Mononuclear cell (primary cell): ENCODE results near the gene MARCHF9. TPM values are rescaled to one million over a fixed set of nuclear protein-coding genes. Genes with fewer than 3 reads are reported as not detected.

Experiments used
- H3K27me3 ChIP-seq: 2 replicates; pipeline ENCODE4 v1.6.0; 2011; ENCODE audit warnings: low read length, control low read depth; ENCODE audit not compliant: insufficient read depth
- H3K4me1 ChIP-seq: 2 replicates; pipeline ENCODE4 v1.5.1; 2011; ENCODE audit warnings: mild to moderate bottlenecking, low read length, control low read depth; ENCODE audit not compliant: insufficient read depth
- H3K4me3 ChIP-seq: 2 replicates; pipeline ENCODE4 v1.5.1; 2011; ENCODE audit warnings: mild to moderate bottlenecking, low read length, moderate library complexity
- H3K9me3 ChIP-seq: 2 replicates; pipeline ENCODE4 v1.5.1; 2011; ENCODE audit warnings: low read depth, mild to moderate bottlenecking, control low read depth, low read length
- total RNA-seq: library from RNA; depleted of rRNA; stranded (reverse); fragments of >200 nt; gene quantifications from one replicate; pipeline ENCODE4 v1.2.3, GENCODE V29; 2012

The MARCHF9 gene
- total RNA-seq, 1 donor = 13.9 TPM

GRCh38 chr12:57776247-57776587 lies 21.3 kb downstream of the MARCHF9 start:
- Histone ChIP-seq H3K4me1 (peaks cover 34% of the 10 kb centered on the region), H3K27me3 (no peaks in the 10 kb centered on the region), H3K4me3 (no peak overlapping the region), H3K9me3 (no peaks in the 10 kb centered on the region)

GRCh38 chr12:57777367-57777766 lies 22.5 kb downstream of the MARCHF9 start:
- H3K4me3 ChIP-seq = no peak overlapping the region
- H3K27me3 ChIP-seq = no peaks in the 10 kb centered on the region
- H3K4me1 ChIP-seq = peaks cover 39% of the 10 kb centered on the region
- no peaks in the 10 kb centered on the region for H3K9me3 ChIP-seq

- Histone ChIP-seq H3K4me1 (peaks cover 36% of the 10 kb centered on the region), H3K4me3 (no peak overlapping the region), H3K27me3 (no peaks in the 10 kb centered on the region), H3K9me3 (no peaks in the 10 kb centered on the region)
Observed at GRCh38 chr12:57777911-57778310, 23.0 kb downstream of the MARCHF9 start.

GRCh38 chr12:57779736-57780135 lies 24.8 kb downstream of the MARCHF9 start:
- Histone ChIP-seq H3K4me3 (no peak overlapping the region), H3K9me3 (no peaks in the 10 kb centered on the region), H3K27me3 (no peaks in the 10 kb centered on the region), H3K4me1 (peaks cover 44% of the 10 kb centered on the region)

- no peak overlapping the region for H3K4me3 ChIP-seq
- no peaks in the 10 kb centered on the region for H3K9me3 ChIP-seq
- peaks cover 44% of the 10 kb centered on the region for H3K4me1 ChIP-seq
- no peaks in the 10 kb centered on the region for H3K27me3 ChIP-seq
Observed at GRCh38 chr12:57780284-57780897, 25.5 kb downstream of the MARCHF9 start.

- H3K27me3 ChIP-seq = no peaks in the 10 kb centered on the region
- peaks cover 39% of the 10 kb centered on the region for H3K4me1 ChIP-seq
- H3K4me3 ChIP-seq = no peak overlapping the region
- H3K9me3 ChIP-seq = no peaks in the 10 kb centered on the region
Observed at GRCh38 chr12:57781244-57781643, 26.3 kb downstream of the MARCHF9 start.

- no peak overlapping the region for H3K4me3 ChIP-seq
- no peaks in the 10 kb centered on the region for H3K27me3 ChIP-seq
- peaks cover 39% of the 10 kb centered on the region for H3K4me1 ChIP-seq
- H3K9me3 ChIP-seq = no peaks in the 10 kb centered on the region
Observed at GRCh38 chr12:57781801-57782200, 26.9 kb downstream of the MARCHF9 start.

GRCh38 chr12:57782243-57782607 lies 27.3 kb downstream of the MARCHF9 start:
- no peak overlapping the region for H3K4me3 ChIP-seq
- peaks cover 39% of the 10 kb centered on the region for H3K4me1 ChIP-seq
- no peaks in the 10 kb centered on the region for H3K9me3 ChIP-seq
- no peaks in the 10 kb centered on the region for H3K27me3 ChIP-seq

GRCh38 chr12:57782608-57783465 lies 27.9 kb downstream of the MARCHF9 start, which contains the start of gene TSFM:
Gene TSFM (plus strand): TSS chr12:57782787. CDS start chr12:57782802, 15 bp downstream.
- Histone ChIP-seq H3K4me3 (peak within 1 kb of the TSS; percentile 83), H3K27me3 (no peaks in the 10 kb centered on the region), H3K4me1 (peaks cover 39% of the 10 kb centered on the region), H3K9me3 (no peaks in the 10 kb centered on the region)

- H3K4me1 ChIP-seq = peaks cover 39% of the 10 kb centered on the region
- no peaks in the 10 kb centered on the region for H3K9me3 ChIP-seq
- peak overlapping the region; percentile 83 for H3K4me3 ChIP-seq
- H3K27me3 ChIP-seq = no peaks in the 10 kb centered on the region
Observed at GRCh38 chr12:57783466-57783801, 28.5 kb downstream of the MARCHF9 start.

GRCh38 chr12:57783861-57784260 lies 29.0 kb downstream of the MARCHF9 start:
- no peak overlapping the region for H3K4me3 ChIP-seq
- H3K27me3 ChIP-seq = no peaks in the 10 kb centered on the region
- H3K4me1 ChIP-seq = peaks cover 39% of the 10 kb centered on the region
- H3K9me3 ChIP-seq = no peaks in the 10 kb centered on the region

- H3K4me1 ChIP-seq = peaks cover 7% of the 10 kb centered on the region
- no peak overlapping the region for H3K4me3 ChIP-seq
- no peaks in the 10 kb centered on the region for H3K9me3 ChIP-seq
- H3K27me3 ChIP-seq = no peaks in the 10 kb centered on the region
Observed at GRCh38 chr12:57793920-57794319, 39.0 kb downstream of the MARCHF9 start.

- no peak overlapping the region for H3K4me3 ChIP-seq
- no peaks in the 10 kb centered on the region for H3K9me3 ChIP-seq
- H3K27me3 ChIP-seq = no peaks in the 10 kb centered on the region
- H3K4me1 ChIP-seq = peaks cover 7% of the 10 kb centered on the region
Observed at GRCh38 chr12:57795354-57795753, 40.5 kb downstream of the MARCHF9 start.

GRCh38 chr12:57796996-57797395 lies 42.1 kb downstream of the MARCHF9 start:
- H3K9me3 ChIP-seq = no peaks in the 10 kb centered on the region
- peaks cover 7% of the 10 kb centered on the region for H3K4me1 ChIP-seq
- no peaks in the 10 kb centered on the region for H3K27me3 ChIP-seq
- H3K4me3 ChIP-seq = no peak overlapping the region

- H3K4me3 ChIP-seq = no peak overlapping the region
- no peaks in the 10 kb centered on the region for H3K9me3 ChIP-seq
- peaks cover 7% of the 10 kb centered on the region for H3K4me1 ChIP-seq
- no peaks in the 10 kb centered on the region for H3K27me3 ChIP-seq
Observed at GRCh38 chr12:57797933-57798332, 43.0 kb downstream of the MARCHF9 start.

GRCh38 chr12:57800965-57801364 lies 46.1 kb downstream of the MARCHF9 start:
- H3K27me3 ChIP-seq = no peaks in the 10 kb centered on the region
- no peak overlapping the region for H3K4me3 ChIP-seq
- peaks cover 7% of the 10 kb centered on the region for H3K4me1 ChIP-seq
- no peaks in the 10 kb centered on the region for H3K9me3 ChIP-seq
